NCI-H2029 treated with DMSO at 0.1 percent for 48 hours (cell line): Measurements from ENCODE around the gene DSCAML1.

Source experiments
- DNase-seq: peaks from one replicate; lab custom pipeline; 2025; lab: John Stamatoyannopoulos, UW

DSCAML1 gene

GRCh38 chr11:117796872-117797529 is at the start of gene DSCAML1:
Gene DSCAML1, minus strand, starts transcription at chr11:117797216. Its CDS starts 137 bp downstream, at chr11:117797079.
- DNase-seq, result no peak

- peak; percentile 10 for DNase-seq
Measured at GRCh38 chr11:117843666-117844484, 46.9 kb upstream of the DSCAML1 start.

- DNase-seq, result no peak
Measured at GRCh38 chr11:117842131-117842941, 45.3 kb upstream of the DSCAML1 start.

- no peak for DNase-seq
Measured at GRCh38 chr11:117841551-117842031, 44.6 kb upstream of the DSCAML1 start.

- no peak for DNase-seq
Measured at GRCh38 chr11:117840881-117841550, 44.0 kb upstream of the DSCAML1 start.

GRCh38 chr11:117839936-117840813 is 43.2 kb upstream of the DSCAML1 start:
- no peak for DNase-seq

- DNase-seq, result no peak
Measured at GRCh38 chr11:117839380-117839881, 42.4 kb upstream of the DSCAML1 start.

- DNase-seq, result no peak
Measured at GRCh38 chr11:117838901-117839300, 41.9 kb upstream of the DSCAML1 start.

GRCh38 chr11:117837791-117838190 is 40.8 kb upstream of the DSCAML1 start:
- DNase-seq, result no peak

- no peak for DNase-seq
Measured at GRCh38 chr11:117837070-117837776, 40.2 kb upstream of the DSCAML1 start.

GRCh38 chr11:117836077-117836960 is 39.3 kb upstream of the DSCAML1 start:
- no peak for DNase-seq

- DNase-seq, result no peak
Measured at GRCh38 chr11:117835576-117835975, 38.6 kb upstream of the DSCAML1 start.

GRCh38 chr11:117834838-117835443 is 37.9 kb upstream of the DSCAML1 start:
- no peak for DNase-seq

GRCh38 chr11:117834068-117834810 is 37.2 kb upstream of the DSCAML1 start:
- DNase-seq, result no peak

- peak; percentile 98 for DNase-seq
Measured at GRCh38 chr11:117833401-117833891, 36.4 kb upstream of the DSCAML1 start.

- DNase-seq, result no peak
Measured at GRCh38 chr11:117832511-117832910, 35.5 kb upstream of the DSCAML1 start.

GRCh38 chr11:117831661-117832415 is 34.8 kb upstream of the DSCAML1 start:
- no peak for DNase-seq
